HEK293 (cell line): ENCODE data around the gene SENP2.
"Not testable (repeated sequence)": the region's sequence is repeated elsewhere in the genome, so short reads cannot be mapped to it uniquely, and the experiment has no call there.

Experiments used
- CTCF ChIA-PET: fragments of 350-600 bp; formaldehyde crosslinking; extraction: SDS; loops from one replicate; lab custom pipeline; 2021; ENCODE audit warnings: antibody characterized with exemption; lab: Yijun Ruan, JAX
- POLR2A ChIA-PET: fragments of 300-600 bp; formaldehyde crosslinking; extraction: SDS; loops from one replicate; lab custom pipeline; 2020; ENCODE audit warnings: antibody characterized with exemption, inconsistent platforms; lab: Yijun Ruan, JAX
- H3K27ac ChIP-seq: fragments of 200-500 bp; sonication (Bioruptor generic); 2 replicates; pipeline ENCODE4 v1.5.1; 2014; ENCODE audit warnings: low read depth, low read length, control low read depth, inconsistent platforms; ENCODE audit errors: extremely low read depth
- H3K36me3 ChIP-seq, 2 experiments: fragments of 200-500 bp in 1 of 2; sonication (Bioruptor generic) in 1 of 2; 1 replicate in 1 of 2; 2 replicates in 1 of 2; pipeline ENCODE4 v1.5.1; 2014 to 2017; ENCODE audit warnings: inconsistent platforms in 2 of 2, low read length in 2 of 2; ENCODE audit not compliant: control insufficient read depth in 2 of 2, insufficient read depth in 1 of 2
- H3K4me1 ChIP-seq: fragments of 200-500 bp; sonication (Bioruptor generic); 2 replicates; pipeline ENCODE4 v1.5.1; 2014; ENCODE audit warnings: mild to moderate bottlenecking, low read length, inconsistent platforms; ENCODE audit not compliant: control insufficient read depth, insufficient read depth
- H3K4me3 ChIP-seq: 2 replicates; pipeline ENCODE4 v1.5.1; 2011; ENCODE audit warnings: low read depth, mild to moderate bottlenecking, control low read depth, low read length, moderate library complexity
- H3K9me3 ChIP-seq: fragments of 200-500 bp; sonication (Bioruptor generic); 2 replicates; pipeline ENCODE4 v1.5.1; 2014; ENCODE audit warnings: low read depth, low read length, inconsistent platforms; ENCODE audit not compliant: control insufficient read depth, insufficient read depth
- EGR2 ChIP-seq: fragments of 450-650 bp; formaldehyde crosslinking; IDR thresholded peaks from 2 replicates; pipeline ENCODE4 v1.5.1; 2016; ENCODE audit warnings: low read depth, missing biosample characterization, missing genetic modification characterization
- GLIS1 ChIP-seq: fragments of 450-650 bp; formaldehyde crosslinking; IDR thresholded peaks from 2 replicates; pipeline ENCODE4 v1.5.1; 2016; ENCODE audit warnings: missing biosample characterization, missing genetic modification characterization
- KLF1 ChIP-seq: fragments of 450-650 bp; formaldehyde crosslinking; IDR thresholded peaks from 2 replicates; pipeline ENCODE4 v1.5.1; 2016; ENCODE audit warnings: missing biosample characterization, missing genetic modification characterization
- KLF7 ChIP-seq: fragments of 450-650 bp; formaldehyde crosslinking; IDR thresholded peaks from 2 replicates; pipeline ENCODE4 v1.5.1; 2016; ENCODE audit warnings: missing biosample characterization, missing genetic modification characterization, borderline replicate concordance
- SCRT2 ChIP-seq: fragments of 450-650 bp; formaldehyde crosslinking; IDR thresholded peaks from 2 replicates; pipeline ENCODE4 v1.5.1; 2016; ENCODE audit warnings: missing biosample characterization, missing genetic modification characterization
- ZBTB17 ChIP-seq: fragments of 450-650 bp; formaldehyde crosslinking; IDR thresholded peaks from 2 replicates; pipeline ENCODE4 v1.5.1; 2016; ENCODE audit warnings: missing biosample characterization, missing genetic modification characterization
- ZBTB20 ChIP-seq: fragments of 450-650 bp; formaldehyde crosslinking; IDR thresholded peaks from 2 replicates; pipeline ENCODE4 v1.5.1; 2016; ENCODE audit warnings: missing biosample characterization, missing genetic modification characterization
- ZFP37 ChIP-seq: fragments of 450-650 bp; formaldehyde crosslinking; IDR thresholded peaks from 2 replicates; pipeline ENCODE4 v1.5.1; 2016; ENCODE audit warnings: missing biosample characterization, missing genetic modification characterization
- ZNF335 ChIP-seq: fragments of 450-650 bp; formaldehyde crosslinking; conservative IDR thresholded peaks from 2 replicates; pipeline ENCODE4 v1.5.1; 2016; ENCODE audit warnings: missing biosample characterization, missing genetic modification characterization
- ZNF341 ChIP-seq: fragments of 450-650 bp; formaldehyde crosslinking; IDR thresholded peaks from 2 replicates; pipeline ENCODE4; 2016; ENCODE audit warnings: low read depth, missing biosample characterization, missing genetic modification characterization
- ZNF510 ChIP-seq: fragments of 450-650 bp; formaldehyde crosslinking; IDR thresholded peaks from 2 replicates; pipeline ENCODE4 v1.5.1; 2018; ENCODE audit warnings: mild to moderate bottlenecking, missing genetic modification characterization, missing biosample characterization; ENCODE audit not compliant: insufficient replicate concordance
- ZNF654 ChIP-seq: fragments of 450-650 bp; formaldehyde crosslinking; IDR thresholded peaks from 2 replicates; pipeline ENCODE4 v1.5.1; 2016; ENCODE audit warnings: low read depth, missing biosample characterization, missing genetic modification characterization
- ZNF76 ChIP-seq: fragments of 450-650 bp; formaldehyde crosslinking; IDR thresholded peaks from 2 replicates; pipeline ENCODE4; 2016; ENCODE audit warnings: low read depth, missing biosample characterization, missing genetic modification characterization, borderline replicate concordance
- ZSCAN30 ChIP-seq: fragments of 450-650 bp; IDR thresholded peaks from 2 replicates; pipeline ENCODE4 v1.5.1; 2018; ENCODE audit warnings: missing biosample characterization, mild to moderate bottlenecking, missing genetic modification characterization, moderate library complexity
- TF ChIP-seq, protein P1 (sequence below): fragments of 450-650 bp; formaldehyde crosslinking; IDR thresholded peaks from 2 replicates; pipeline ENCODE4 v1.5.1; 2016; ENCODE audit warnings: missing biosample characterization, missing genetic modification characterization
- TF ChIP-seq, protein P2 (sequence below): fragments of 450-650 bp; formaldehyde crosslinking; IDR thresholded peaks from 2 replicates; pipeline ENCODE4 v1.5.1; 2017; ENCODE audit warnings: missing biosample characterization, missing genetic modification characterization
- TF ChIP-seq, protein P3 (sequence below): fragments of 450-650 bp; formaldehyde crosslinking; IDR thresholded peaks from 2 replicates; pipeline ENCODE4 v1.5.1; 2016; ENCODE audit warnings: missing biosample characterization, missing genetic modification characterization
- TF ChIP-seq, protein P4 (sequence below): fragments of 450-650 bp; formaldehyde crosslinking; IDR thresholded peaks from 2 replicates; pipeline ENCODE4 v1.5.1; 2017; ENCODE audit warnings: missing biosample characterization, missing genetic modification characterization

Gene SENP2

DNA sequence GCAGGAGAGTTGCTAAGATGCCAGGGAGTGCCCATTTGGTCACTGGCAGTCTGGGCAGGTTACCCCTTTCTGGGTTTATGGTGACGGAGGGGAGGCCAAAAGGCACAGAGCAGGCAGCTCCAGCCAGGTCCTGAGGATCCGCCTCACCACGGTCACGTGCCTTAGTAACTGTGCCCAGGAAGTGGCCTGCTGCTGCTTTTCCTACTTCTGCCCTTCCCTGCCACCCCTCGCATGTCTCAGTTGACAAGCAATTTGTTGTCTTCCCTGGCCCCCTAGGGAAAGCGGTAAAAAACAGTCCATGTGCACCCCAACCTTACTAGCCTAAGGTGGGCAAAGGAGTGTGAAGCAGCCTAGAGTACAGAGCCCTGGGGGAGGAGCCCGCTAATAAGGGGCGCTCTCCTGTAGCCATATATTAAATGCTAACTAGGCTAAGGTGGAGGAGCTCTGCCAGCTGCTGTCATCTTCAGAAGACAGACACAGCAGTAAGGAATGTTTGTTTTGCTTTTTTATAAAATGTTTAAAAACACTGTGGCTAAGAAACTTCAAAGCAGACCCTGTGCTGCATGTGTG is 24.6 kb upstream of the SENP2 start:
- Histone ChIP-seq H3K36me3 (no peaks in the 10 kb centered on the region), H3K9me3 (no peaks in the 10 kb centered on the region), H3K4me1 (peaks cover 3% of the 10 kb centered on the region; the same call in 1 of the 2 replicates), H3K4me3 (no peak overlapping the region), H3K27ac (no peak overlapping the region)
- no peak for TF ChIP-seq EGR2 (tag by site-specific recombination)
- 0 out of 2 replicates have a peak, but pooled peaks have one; percentile 24 for TF ChIP-seq ZBTB20
- CTCF ChIA-PET: interaction anchor here (5.2 kb wide), 1 partner anchor 14 kb away, joined by 30 read pairs; no protein-coding TSS in a partner anchor
- POLR2A ChIA-PET: no interaction called here

DNA sequence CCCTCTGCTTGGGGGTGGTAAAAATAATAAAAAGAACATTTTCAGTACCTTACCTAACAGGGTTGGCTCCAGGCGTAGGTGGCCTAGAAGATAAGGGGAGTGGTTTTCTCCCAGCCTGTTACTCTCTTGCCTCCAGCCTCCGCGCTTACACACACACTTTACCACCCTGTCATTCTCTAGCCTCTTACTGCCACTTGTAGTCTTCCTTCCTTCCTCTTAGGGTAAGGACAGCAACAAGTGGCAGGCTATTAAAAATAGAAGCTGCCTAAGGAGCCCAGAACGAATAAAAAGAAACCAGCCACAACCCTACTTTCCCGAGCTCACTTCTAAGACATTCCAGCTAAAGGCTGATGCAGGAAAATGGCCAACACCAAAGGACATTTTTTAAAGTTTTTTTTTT is 24.1 kb upstream of the SENP2 start:
- H3K9me3 ChIP-seq: no peaks in the 10 kb centered on the region
- H3K27ac ChIP-seq: no peak overlapping the region
- ChIA-PET POLR2A (no interaction called here), CTCF (interaction anchor here (5.2 kb wide), 1 partner anchor 13 kb away, joined by 30 read pairs; no protein-coding TSS in a partner anchor)
- TF ChIP-seq, protein P1, sequence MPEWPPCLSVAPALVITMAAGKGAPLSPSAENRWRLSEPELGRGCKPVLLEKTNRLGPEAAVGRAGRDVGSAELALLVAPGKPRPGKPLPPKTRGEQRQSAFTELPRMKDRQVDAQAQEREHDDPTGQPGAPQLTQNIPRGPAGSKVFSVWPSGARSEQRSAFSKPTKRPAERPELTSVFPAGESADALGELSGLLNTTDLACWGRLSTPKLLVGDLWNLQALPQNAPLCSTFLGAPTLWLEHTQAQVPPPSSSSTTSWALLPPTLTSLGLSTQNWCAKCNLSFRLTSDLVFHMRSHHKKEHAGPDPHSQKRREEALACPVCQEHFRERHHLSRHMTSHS (tag by site-specific recombination): no peak
- TF ChIP-seq ZNF76 (tag by site-specific recombination): no peak
- no peak for TF ChIP-seq KLF1
- TF ChIP-seq SCRT2 (tag by site-specific recombination): peak; percentile 70; the same call in 1 of the 2 replicates
- TF ChIP-seq ZNF510: no peak
- H3K4me1 ChIP-seq: peaks cover 3% of the 10 kb centered on the region; the same call in 1 of the 2 replicates
- no peak overlapping the region for H3K4me3 ChIP-seq
- H3K36me3 ChIP-seq: no peaks in the 10 kb centered on the region

DNA sequence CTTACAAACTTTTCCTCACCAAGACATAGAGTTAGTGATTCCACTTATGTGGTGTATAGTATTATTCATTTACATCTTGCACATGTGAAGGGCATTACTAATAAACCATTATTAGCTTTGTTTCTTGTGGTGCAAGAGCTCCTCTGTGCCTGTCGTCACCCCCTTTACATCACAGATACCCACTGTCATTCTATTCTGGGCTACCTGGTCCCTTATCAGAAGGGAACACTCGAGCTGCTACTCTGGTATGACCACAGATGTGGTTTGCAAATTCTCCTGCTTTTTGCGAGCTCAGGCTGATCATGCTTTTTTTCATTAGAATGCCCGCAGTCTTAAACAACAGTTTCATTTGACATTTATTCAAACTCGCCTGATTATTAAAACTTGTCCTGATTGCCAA is 13.9 kb upstream of the SENP2 start:
- H3K36me3 ChIP-seq: no peaks in the 10 kb centered on the region
- no peak overlapping the region for H3K27ac ChIP-seq
- ChIA-PET CTCF (interaction anchor here (0.6 to 1.5 kb wide), 2 partner anchors 13 to 88 kb away, joined by 3 to 10 read pairs; no protein-coding TSS in a partner anchor), POLR2A (no interaction called here)
- no peaks in the 10 kb centered on the region for H3K9me3 ChIP-seq
- no peak for TF ChIP-seq KLF7 (tag by site-specific recombination)
- H3K4me3 ChIP-seq: no peak overlapping the region
- H3K4me1 ChIP-seq: no peaks in the 10 kb centered on the region

DNA sequence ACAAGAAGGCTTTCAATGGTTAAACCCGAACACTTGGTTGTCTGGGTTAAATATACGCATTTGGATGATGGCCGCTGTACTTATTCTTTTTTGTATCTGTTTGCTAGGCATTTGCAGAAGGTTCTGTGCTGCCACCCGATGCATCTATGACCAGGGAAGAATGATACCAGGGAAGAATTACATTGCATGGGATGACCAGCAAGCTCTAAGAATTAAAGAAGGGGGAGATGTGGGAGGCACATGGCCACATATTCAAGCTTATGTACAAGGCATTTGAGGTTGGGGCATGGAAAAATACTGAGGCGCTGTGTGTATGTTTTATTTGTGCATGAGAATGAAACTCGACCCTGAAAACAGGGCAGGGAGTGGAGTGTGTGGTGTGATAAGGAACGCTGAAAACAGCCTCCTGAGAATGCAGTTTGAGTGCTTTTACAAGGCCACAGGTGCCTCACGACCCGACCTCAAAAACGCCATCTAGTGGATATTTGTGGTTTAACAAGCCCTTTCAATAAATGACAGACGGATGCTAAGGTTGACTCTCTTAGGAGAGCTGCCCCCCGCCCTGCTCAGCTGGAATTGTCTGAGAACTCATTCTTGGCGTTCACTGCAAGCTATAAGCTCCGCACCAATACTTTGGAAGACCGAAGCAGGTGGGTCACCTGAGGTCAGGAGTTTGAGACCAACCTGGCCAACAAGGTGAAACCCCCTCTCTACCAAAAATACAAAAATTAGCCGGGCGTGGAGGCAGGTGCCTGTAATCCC is 10.8 kb upstream of the SENP2 start:
- H3K4me3 ChIP-seq, H3K27ac ChIP-seq, H3K9me3 ChIP-seq, H3K4me1 ChIP-seq, H3K36me3 ChIP-seq: not testable (repeated sequence)
- CTCF ChIA-PET: interaction anchor here (0.6 to 3.5 kb wide), 18 partner anchors 9 to 273 kb away, joined by 3 to 30 read pairs (median 4); partner anchors contain the start of gene SENP2
- POLR2A ChIA-PET: interaction anchor here (0.8 to 2.0 kb wide), 3 partner anchors 11 to 76 kb away, joined by 3 to 8 read pairs (median 5); partner anchors contain the start of genes SENP2 and TMEM41A
- TF ChIP-seq, protein P2, sequence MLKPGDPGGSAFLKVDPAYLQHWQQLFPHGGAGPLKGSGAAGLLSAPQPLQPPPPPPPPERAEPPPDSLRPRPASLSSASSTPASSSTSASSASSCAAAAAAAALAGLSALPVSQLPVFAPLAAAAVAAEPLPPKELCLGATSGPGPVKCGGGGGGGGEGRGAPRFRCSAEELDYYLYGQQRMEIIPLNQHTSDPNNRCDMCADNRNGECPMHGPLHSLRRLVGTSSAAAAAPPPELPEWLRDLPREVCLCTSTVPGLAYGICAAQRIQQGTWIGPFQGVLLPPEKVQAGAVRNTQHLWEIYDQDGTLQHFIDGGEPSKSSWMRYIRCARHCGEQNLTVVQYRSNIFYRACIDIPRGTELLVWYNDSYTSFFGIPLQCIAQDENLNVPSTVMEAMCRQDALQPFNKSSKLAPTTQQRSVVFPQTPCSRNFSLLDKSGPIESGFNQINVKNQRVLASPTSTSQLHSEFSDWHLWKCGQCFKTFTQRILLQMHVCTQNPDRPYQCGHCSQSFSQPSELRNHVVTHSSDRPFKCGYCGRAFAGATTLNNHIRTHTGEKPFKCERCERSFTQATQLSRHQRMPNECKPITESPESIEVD (tag by site-specific recombination): peak; percentile 50; the same call in 1 of the 2 replicates
- TF ChIP-seq GLIS1 (tag by site-specific recombination): peak; percentile 36
- TF ChIP-seq ZSCAN30 (tag by site-specific recombination): 0 out of 2 replicates have a peak, but pooled peaks have one; percentile 8
- TF ChIP-seq ZNF335 (tag by site-specific recombination): peak; percentile 35; the same call in 1 of the 2 replicates
- TF ChIP-seq, protein P3, sequence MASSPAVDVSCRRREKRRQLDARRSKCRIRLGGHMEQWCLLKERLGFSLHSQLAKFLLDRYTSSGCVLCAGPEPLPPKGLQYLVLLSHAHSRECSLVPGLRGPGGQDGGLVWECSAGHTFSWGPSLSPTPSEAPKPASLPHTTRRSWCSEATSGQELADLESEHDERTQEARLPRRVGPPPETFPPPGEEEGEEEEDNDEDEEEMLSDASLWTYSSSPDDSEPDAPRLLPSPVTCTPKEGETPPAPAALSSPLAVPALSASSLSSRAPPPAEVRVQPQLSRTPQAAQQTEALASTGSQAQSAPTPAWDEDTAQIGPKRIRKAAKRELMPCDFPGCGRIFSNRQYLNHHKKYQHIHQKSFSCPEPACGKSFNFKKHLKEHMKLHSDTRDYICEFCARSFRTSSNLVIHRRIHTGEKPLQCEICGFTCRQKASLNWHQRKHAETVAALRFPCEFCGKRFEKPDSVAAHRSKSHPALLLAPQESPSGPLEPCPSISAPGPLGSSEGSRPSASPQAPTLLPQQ: 0 out of 2 replicates have a peak, but pooled peaks have one; percentile 24
- peak; percentile 70; the same call in 1 of the 2 replicates for TF ChIP-seq ZNF341
- TF ChIP-seq, protein P4, sequence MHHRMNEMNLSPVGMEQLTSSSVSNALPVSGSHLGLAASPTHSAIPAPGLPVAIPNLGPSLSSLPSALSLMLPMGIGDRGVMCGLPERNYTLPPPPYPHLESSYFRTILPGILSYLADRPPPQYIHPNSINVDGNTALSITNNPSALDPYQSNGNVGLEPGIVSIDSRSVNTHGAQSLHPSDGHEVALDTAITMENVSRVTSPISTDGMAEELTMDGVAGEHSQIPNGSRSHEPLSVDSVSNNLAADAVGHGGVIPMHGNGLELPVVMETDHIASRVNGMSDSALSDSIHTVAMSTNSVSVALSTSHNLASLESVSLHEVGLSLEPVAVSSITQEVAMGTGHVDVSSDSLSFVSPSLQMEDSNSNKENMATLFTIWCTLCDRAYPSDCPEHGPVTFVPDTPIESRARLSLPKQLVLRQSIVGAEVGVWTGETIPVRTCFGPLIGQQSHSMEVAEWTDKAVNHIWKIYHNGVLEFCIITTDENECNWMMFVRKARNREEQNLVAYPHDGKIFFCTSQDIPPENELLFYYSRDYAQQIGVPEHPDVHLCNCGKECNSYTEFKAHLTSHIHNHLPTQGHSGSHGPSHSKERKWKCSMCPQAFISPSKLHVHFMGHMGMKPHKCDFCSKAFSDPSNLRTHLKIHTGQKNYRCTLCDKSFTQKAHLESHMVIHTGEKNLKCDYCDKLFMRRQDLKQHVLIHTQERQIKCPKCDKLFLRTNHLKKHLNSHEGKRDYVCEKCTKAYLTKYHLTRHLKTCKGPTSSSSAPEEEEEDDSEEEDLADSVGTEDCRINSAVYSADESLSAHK: 0 out of 2 replicates have a peak, but pooled peaks have one; percentile 14
- TF ChIP-seq ZFP37 (tag by site-specific recombination): 0 out of 2 replicates have a peak, but pooled peaks have one; percentile 47
- TF ChIP-seq ZBTB17: peak; percentile 65; the same call in 1 of the 2 replicates
- TF ChIP-seq SCRT2 (tag by site-specific recombination): peak; percentile 97
- peak; percentile 74 for TF ChIP-seq ZNF654 (tag by site-specific recombination)
